Suprapubic skin (tissue), 3 donors: ENCODE measurements around the gene OPN3.

Experiments
- CTCF ChIP-seq, 2 donors: fragments of 200-600 bp in 1 of 2; fragments of 450-650 bp in 1 of 2; sonication (generic) in 1 of 2; IDR thresholded peaks; one replicate each; pipeline ENCODE4 v1.5.1; 2016 to 2019; ENCODE audit warnings: antibody characterized with exemption in 2 of 2, mild to moderate bottlenecking in 1 of 2, moderate library complexity in 1 of 2
- POLR2A ChIP-seq, 2 donors: fragments of 450-650 bp; IDR thresholded peaks; one replicate each; pipeline ENCODE4 v1.6.1; 2017; ENCODE audit warnings: antibody characterized with exemption in 2 of 2, mild to moderate bottlenecking in 2 of 2, moderate library complexity in 2 of 2

- TF ChIP-seq CTCF (IDR thresholded peaks at IDR 0.05): no peak
- no peak for TF ChIP-seq POLR2A (IDR thresholded peaks at IDR 0.05)
These were observed 47.0 kb downstream of the OPN3 start for GRCh38 chr1:241593186-241593585.
